HG03039 (cell line): ENCODE results near the gene LMO7.
A peak's percentile ranks its signal among the peaks of the same experiment; 100 is the strongest.

Source experiments
- ATAC-seq: cut with Tn5 transposase; IDR thresholded peaks from one replicate; pipeline ENCODE4 v1.9.1; 2021; ENCODE audit warnings: mild to moderate bottlenecking, moderate library complexity; ENCODE audit not compliant: unreplicated experiment

Gene LMO7

GRCh38 chr13:75635828-75636435, at the start of gene LMO7:
LMO7 (plus strand) TSS chr13:75636330; CDS start chr13:75636658, 328 bp downstream.
- peak; percentile 61 for ATAC-seq

- ATAC-seq: no peak
These were observed 48.5 kb upstream of the LMO7 start for GRCh38 chr13:75587679-75588078.

- ATAC-seq: no peak
These were observed 39.4 kb upstream of the LMO7 start for GRCh38 chr13:75596657-75597182.

- ATAC-seq: no peak
These were observed 35.8 kb upstream of the LMO7 start for GRCh38 chr13:75600371-75600770.

- no peak for ATAC-seq
These were observed 33.1 kb upstream of the LMO7 start for GRCh38 chr13:75603038-75603437.

- ATAC-seq: no peak
These were observed 28.7 kb upstream of the LMO7 start for GRCh38 chr13:75607447-75607846.

- ATAC-seq: no peak
These were observed 25.7 kb upstream of the LMO7 start for GRCh38 chr13:75610466-75610865.

- no peak for ATAC-seq
These were observed 23.8 kb upstream of the LMO7 start for GRCh38 chr13:75612354-75612753.

- no peak for ATAC-seq
These were observed 18.9 kb upstream of the LMO7 start for GRCh38 chr13:75617230-75617629.

GRCh38 chr13:75618308-75618707, 17.8 kb upstream of the LMO7 start:
- ATAC-seq: no peak

GRCh38 chr13:75620020-75620419, 16.1 kb upstream of the LMO7 start:
- ATAC-seq: no peak

- no peak for ATAC-seq
These were observed 15.0 kb upstream of the LMO7 start for GRCh38 chr13:75621147-75621546.

GRCh38 chr13:75628801-75629200, 7.3 kb upstream of the LMO7 start:
- ATAC-seq: no peak

- no peak for ATAC-seq
These were observed 2.8 kb upstream of the LMO7 start for GRCh38 chr13:75633285-75633684.

GRCh38 chr13:75635101-75635827, 866 bp upstream of the LMO7 start:
- ATAC-seq: no peak

- ATAC-seq: peak; percentile 51
These were observed 478 bp downstream of the LMO7 start for GRCh38 chr13:75636436-75637180.

- ATAC-seq: no peak
These were observed 1.1 kb downstream of the LMO7 start for GRCh38 chr13:75637181-75637750.

- no peak for ATAC-seq
These were observed 3.3 kb downstream of the LMO7 start for GRCh38 chr13:75639454-75639853.

GRCh38 chr13:75641026-75641425, 4.9 kb downstream of the LMO7 start:
- no peak for ATAC-seq

GRCh38 chr13:75643182-75643581, 7.1 kb downstream of the LMO7 start:
- no peak for ATAC-seq

- no peak for ATAC-seq
These were observed 7.6 kb downstream of the LMO7 start for GRCh38 chr13:75643693-75644092.
